ENCODE measurements around the gene SBK1.
"Not testable (repeated sequence)": the region's sequence is repeated elsewhere in the genome, so short reads cannot be mapped to it uniquely, and the experiment has no call there.

SBK1 gene

GRCh38 chr16:28362600-28362999, 70.3 kb downstream of the SBK1 start:
- not testable (repeated sequence) for DNase-seq

GRCh38 chr16:28363408-28363807, 71.1 kb downstream of the SBK1 start, which contains the start of gene NPIPB6:
TSS of gene NPIPB6 (minus strand) at chr16:28363508. CDS start at chr16:28362822, 686 bp downstream.
- DNase-seq, result not testable (repeated sequence)

- DNase-seq, result not testable (repeated sequence)
These were observed 72.2 kb downstream of the SBK1 start for GRCh38 chr16:28364268-28365173.

DNA sequence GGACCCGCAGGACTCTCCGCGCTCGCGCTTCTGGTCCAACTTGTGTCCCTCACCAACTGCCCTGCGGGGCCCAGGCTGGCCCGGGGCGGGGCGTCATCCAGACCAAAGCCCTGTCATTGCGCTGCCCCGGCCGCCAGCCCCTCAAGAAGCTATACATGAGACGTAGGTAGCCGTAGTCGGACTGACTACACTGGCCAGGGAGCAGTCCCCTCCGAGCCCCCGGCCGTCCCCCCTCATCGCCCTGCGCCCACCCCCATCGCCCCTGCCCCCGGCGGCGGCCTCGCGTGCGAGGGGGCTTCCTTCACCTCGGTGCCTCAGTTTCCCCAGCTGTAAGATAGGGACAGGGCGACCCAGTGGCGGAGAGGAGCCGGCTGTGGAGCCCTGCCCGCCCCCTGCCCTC, 75.6 kb downstream of the SBK1 start:
- DNase-seq, result not testable (repeated sequence)
